Erythroblast (primary cell): ENCODE measurements around the gene PMP22.

ENCODE experiments used
- DNase-seq, 2 experiments: peaks; one replicate each; lab custom pipeline; 2025; lab: John Stamatoyannopoulos, UW
- GATA1 ChIP-seq: IDR thresholded peaks from 2 replicates; pipeline ENCODE4 v1.6.1; 2011; ENCODE audit warnings: low read depth, mild to moderate bottlenecking, control low read depth, low read length, moderate library complexity
- POLR2A ChIP-seq: IDR thresholded peaks from 2 replicates; pipeline ENCODE4 v1.6.1; 2011; ENCODE audit warnings: mild to moderate bottlenecking, low read length

The PMP22 gene

GRCh38 chr17:15288859-15289258, 23.7 kb upstream of the PMP22 start:
- no peak for DNase-seq
- TF ChIP-seq GATA1 (no peak), POLR2A (no peak)

GRCh38 chr17:15287538-15288267, 22.6 kb upstream of the PMP22 start:
- TF ChIP-seq GATA1 = no peak
- TF ChIP-seq POLR2A = no peak
- DNase-seq = no peak

- no peak for TF ChIP-seq POLR2A
- TF ChIP-seq GATA1 = no peak
- DNase-seq = no peak
Measured at GRCh38 chr17:15285466-15285865, 20.3 kb upstream of the PMP22 start.

GRCh38 chr17:15284537-15284936, 19.4 kb upstream of the PMP22 start:
- TF ChIP-seq GATA1 (no peak), POLR2A (no peak)
- no peak for DNase-seq

GRCh38 chr17:15284107-15284506, 19.0 kb upstream of the PMP22 start:
- TF ChIP-seq GATA1 = no peak
- no peak for DNase-seq

GRCh38 chr17:15281909-15282308, 16.8 kb upstream of the PMP22 start:
- TF ChIP-seq POLR2A (no peak), GATA1 (no peak)
- DNase-seq = no peak

- no peak for DNase-seq
- TF ChIP-seq POLR2A (no peak), GATA1 (no peak)
Measured at GRCh38 chr17:15278924-15279477, 13.9 kb upstream of the PMP22 start.

- TF ChIP-seq POLR2A = no peak
- no peak for TF ChIP-seq GATA1
- DNase-seq = no peak
Measured at GRCh38 chr17:15278380-15278779, 13.3 kb upstream of the PMP22 start.

- DNase-seq = no peak
- no peak for TF ChIP-seq GATA1
- no peak for TF ChIP-seq POLR2A
Measured at GRCh38 chr17:15274017-15274416, 8.9 kb upstream of the PMP22 start.

GRCh38 chr17:15273141-15273793, 8.1 kb upstream of the PMP22 start:
- TF ChIP-seq POLR2A = no peak
- no peak for TF ChIP-seq GATA1
- DNase-seq = peak in 1 of 2 experiments; percentile 18

- TF ChIP-seq GATA1 (no peak), POLR2A (no peak)
- DNase-seq = no peak
Measured at GRCh38 chr17:15271741-15272140, 6.6 kb upstream of the PMP22 start.

- TF ChIP-seq POLR2A (no peak), GATA1 (no peak)
- no peak for DNase-seq
Measured at GRCh38 chr17:15270628-15271381, 5.7 kb upstream of the PMP22 start.

GRCh38 chr17:15269780-15270089, 4.6 kb upstream of the PMP22 start:
- TF ChIP-seq GATA1 (no peak), POLR2A (no peak)
- no peak for DNase-seq
